ENCODE measurements around the gene PXDN.

Gene PXDN

GRCh38 chr2:1636791-1637415 lies 107.4 kb downstream of the PXDN start:
- DNase-seq = no peak
- Histone ChIP-seq H3K27ac (ENCODE audit: low read length) (no peak overlapping the region), H4K20me1 (ENCODE audit: insufficient read depth, low read length) (no peaks in the 10 kb centered on the region), H3F3A (ENCODE audit: insufficient read depth, low read length) (no peaks in the 10 kb centered on the region), H3K79me2 (ENCODE audit: low read length) (no peaks in the 10 kb centered on the region), H3K9ac (ENCODE audit: low read length) (no peak overlapping the region), H3K27me3 (replicated peaks; ENCODE audit: insufficient read depth, low read length) (no peaks in the 10 kb centered on the region), H3K9me3 (replicated peaks; ENCODE audit: insufficient read depth, low read length) (no peaks in the 10 kb centered on the region), H3K4me3 (ENCODE audit: low read length) (no peak overlapping the region), H3K9me2 (replicated peaks; ENCODE audit: insufficient read depth, low read length) (no peaks in the 10 kb centered on the region), H3K4me1 (ENCODE audit: low read length) (no peaks in the 10 kb centered on the region), H3K4me2 (ENCODE audit: low read depth, low read length) (no peak overlapping the region), H3K36me3 (replicated peaks; ENCODE audit: insufficient read depth, low read length) (no peaks in the 10 kb centered on the region), H2AFZ (ENCODE audit: low read length) (no peak overlapping the region)
- TF ChIP-seq CTCF (IDR thresholded peaks at IDR 0.05; ENCODE audit: low read length) (no peak), EZH2phosphoT487 (IDR thresholded peaks at IDR 0.05; ENCODE audit: low read length) (no peak)

DNA sequence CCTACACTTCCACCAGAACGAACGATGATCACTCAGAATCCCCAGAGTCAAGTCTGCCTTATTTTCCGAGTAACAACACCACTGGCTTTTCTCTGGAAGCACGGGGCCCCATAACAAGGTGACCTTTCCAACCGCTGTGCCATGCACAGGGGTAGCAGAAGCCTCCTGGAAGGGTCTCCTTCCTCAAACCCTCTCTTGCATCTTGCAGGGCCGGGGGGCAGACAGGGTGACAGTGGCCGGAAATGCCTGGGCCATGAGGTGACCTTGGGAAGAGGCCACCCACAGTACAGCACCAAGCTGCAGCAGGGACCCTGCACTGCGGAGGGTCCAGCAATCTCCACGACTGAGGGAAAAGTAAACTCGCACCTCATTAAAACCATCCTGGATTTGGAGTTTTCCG lies 108.5 kb downstream of the PXDN start:
- Histone ChIP-seq H3F3A (ENCODE audit: insufficient read depth, low read length) (no peaks in the 10 kb centered on the region), H3K4me2 (ENCODE audit: low read depth, low read length) (no peak overlapping the region), H3K4me3 (ENCODE audit: low read length) (no peak overlapping the region), H3K79me2 (ENCODE audit: low read length) (no peaks in the 10 kb centered on the region), H3K36me3 (replicated peaks; ENCODE audit: insufficient read depth, low read length) (no peaks in the 10 kb centered on the region), H4K20me1 (ENCODE audit: insufficient read depth, low read length) (no peaks in the 10 kb centered on the region), H3K27me3 (replicated peaks; ENCODE audit: insufficient read depth, low read length) (no peaks in the 10 kb centered on the region), H3K9me3 (replicated peaks; ENCODE audit: insufficient read depth, low read length) (no peaks in the 10 kb centered on the region), H3K9ac (ENCODE audit: low read length) (no peak overlapping the region), H2AFZ (ENCODE audit: low read length) (no peak overlapping the region), H3K4me1 (ENCODE audit: low read length) (no peaks in the 10 kb centered on the region), H3K27ac (ENCODE audit: low read length) (no peak overlapping the region), H3K9me2 (replicated peaks; ENCODE audit: insufficient read depth, low read length) (no peaks in the 10 kb centered on the region)
- no peak for TF ChIP-seq CTCF (IDR thresholded peaks at IDR 0.05; ENCODE audit: low read length)
- no peak for DNase-seq

GRCh38 chr2:1634681-1635341 lies 109.5 kb downstream of the PXDN start:
- no peaks in the 10 kb centered on the region for H3K79me2 ChIP-seq (ENCODE audit: low read length)
- no peak overlapping the region for H3K27ac ChIP-seq (ENCODE audit: low read length)
- no peaks in the 10 kb centered on the region for H3K9me3 ChIP-seq (replicated peaks; ENCODE audit: insufficient read depth, low read length)
- no peaks in the 10 kb centered on the region for H3K4me1 ChIP-seq (ENCODE audit: low read length)
- no peak for TF ChIP-seq CTCF (IDR thresholded peaks at IDR 0.05; ENCODE audit: low read length)
- TF ChIP-seq EZH2phosphoT487 (IDR thresholded peaks at IDR 0.05; ENCODE audit: low read length) = no peak
- TF ChIP-seq EZH2 (optimal IDR thresholded peaks at IDR 0.05; ENCODE audit: low read depth, low read length) = no peak
- H3K9me2 ChIP-seq (replicated peaks; ENCODE audit: insufficient read depth, low read length) = no peaks in the 10 kb centered on the region
- H3K4me2 ChIP-seq (ENCODE audit: low read depth, low read length) = no peak overlapping the region
- no peak for DNase-seq
- no peaks in the 10 kb centered on the region for H3F3A ChIP-seq (ENCODE audit: insufficient read depth, low read length)
- no peaks in the 10 kb centered on the region for H3K27me3 ChIP-seq (replicated peaks; ENCODE audit: insufficient read depth, low read length)
- H3K4me3 ChIP-seq (ENCODE audit: low read length) = no peak overlapping the region
- no peak overlapping the region for H2AFZ ChIP-seq (ENCODE audit: low read length)
- H3K36me3 ChIP-seq (replicated peaks; ENCODE audit: insufficient read depth, low read length) = no peaks in the 10 kb centered on the region
- no peak overlapping the region for H3K9ac ChIP-seq (ENCODE audit: low read length)
- no peaks in the 10 kb centered on the region for H4K20me1 ChIP-seq (ENCODE audit: insufficient read depth, low read length)

Measured in MM.1S (cell line).